Measurements from ENCODE around the gene ZNF624. TPM values are rescaled to one million over a fixed set of nuclear protein-coding genes. Genes with fewer than 3 reads are reported as not detected.

The ZNF624 gene
- polyA plus RNA-seq, 1 donor (not counting 4 experiments of a cell fraction or from before 2014, with no cell fraction given): 2.1 TPM

- no peak for DNase-seq (ENCODE audit: low read depth, low spot score)
- peak; percentile 91 for FAIRE-seq
Observed at GRCh38 chr17:16662936-16663335, 9.3 kb upstream of the ZNF624 start.

GRCh38 chr17:16661217-16661616 lies 7.6 kb upstream of the ZNF624 start:
- TF ChIP-seq EZH2 (IDR thresholded peaks at IDR 0.05; ENCODE audit: low read length): no peak
- TF ChIP-seq CTCF (optimal IDR thresholded peaks at IDR 0.05 in 1 of 3, IDR thresholded peaks at IDR 0.05 in 1 of 3, conservative IDR thresholded peaks at IDR 0.05 in 1 of 3; ENCODE audit: extremely low read depth in 1 of 3, insufficient read depth in 2 of 3, low read length in 3 of 3): no peak
- no peak for FAIRE-seq
- H3K27ac ChIP-seq (ENCODE audit: control insufficient read depth, insufficient read depth, low read length): no peak overlapping the region

More at GRCh38 chr17:16662936-16663335, 9.3 kb upstream of the ZNF624 start:
- dilution Hi-C loops (cut with MboI; ENCODE audit: extremely low pct_ligation_motif_present, low sequenced_read_pairs): no loop called here
- TF ChIP-seq EZH2 (IDR thresholded peaks at IDR 0.05; ENCODE audit: low read length) (no peak), CTCF (optimal IDR thresholded peaks at IDR 0.05 in 1 of 3, IDR thresholded peaks at IDR 0.05 in 1 of 3, conservative IDR thresholded peaks at IDR 0.05 in 1 of 3; ENCODE audit: extremely low read depth in 1 of 3, insufficient read depth in 2 of 3, low read length in 3 of 3) (no peak)
- H3K4me1 ChIP-seq (ENCODE audit: control insufficient read depth, extremely low read depth, insufficient read depth, low read length): peaks cover 16% of the 10 kb centered on the region
- no peaks in the 10 kb centered on the region for H3K9me1 ChIP-seq (ENCODE audit: control insufficient read depth, extremely low read depth, insufficient read depth, low read length)
- H3K9ac ChIP-seq (ENCODE audit: control insufficient read depth, extremely low read depth, insufficient read depth, low read length): no peak overlapping the region
- H3K36me3 ChIP-seq (ENCODE audit: control insufficient read depth in 2 of 2, extremely low read depth in 1 of 2, insufficient read depth in 2 of 2, low read length in 2 of 2): no peaks in the 10 kb centered on the region
- peak overlapping the region; percentile 54 for H3K4me2 ChIP-seq (ENCODE audit: control insufficient read depth, extremely low read depth, insufficient read depth, low read depth, low read length)
- no peaks in the 10 kb centered on the region for H3K9me3 ChIP-seq (ENCODE audit: control insufficient read depth, low read depth, low read length)
- H4K20me1 ChIP-seq (ENCODE audit: control insufficient read depth, extremely low read depth, insufficient read depth, low read length): no peaks in the 10 kb centered on the region
- no peaks in the 10 kb centered on the region for H3K79me2 ChIP-seq (ENCODE audit: control insufficient read depth, insufficient read depth, low read length)
- H3K4me3 ChIP-seq (ENCODE audit: control insufficient read depth in 2 of 3, extremely low read depth in 1 of 3, insufficient read depth in 2 of 3, low read depth in 1 of 3, low read length in 3 of 3): no peak overlapping the region
- peaks cover 9% of the 10 kb centered on the region for H3K27me3 ChIP-seq (ENCODE audit: control insufficient read depth, extremely low read depth, insufficient read depth, low read length)
- H3K27ac ChIP-seq (ENCODE audit: control insufficient read depth, insufficient read depth, low read length): peak overlapping the region; percentile 8
- peak overlapping the region; percentile 63 for H2AFZ ChIP-seq (ENCODE audit: control insufficient read depth, low read length)

More at GRCh38 chr17:16661217-16661616, 7.6 kb upstream of the ZNF624 start:
- no peak overlapping the region for H3K4me2 ChIP-seq (ENCODE audit: control insufficient read depth, extremely low read depth, insufficient read depth, low read depth, low read length)
- no peaks in the 10 kb centered on the region for H3K27me3 ChIP-seq (ENCODE audit: control insufficient read depth, extremely low read depth, insufficient read depth, low read length)
- no peak for DNase-seq (ENCODE audit: low read depth, low spot score)
- no peaks in the 10 kb centered on the region for H3K9me1 ChIP-seq (ENCODE audit: control insufficient read depth, extremely low read depth, insufficient read depth, low read length)
- no peaks in the 10 kb centered on the region for H3K36me3 ChIP-seq (ENCODE audit: control insufficient read depth in 2 of 2, extremely low read depth in 1 of 2, insufficient read depth in 2 of 2, low read length in 2 of 2)
- no peak overlapping the region for H2AFZ ChIP-seq (ENCODE audit: control insufficient read depth, low read length)
- no peaks in the 10 kb centered on the region for H4K20me1 ChIP-seq (ENCODE audit: control insufficient read depth, extremely low read depth, insufficient read depth, low read length)
- no peak overlapping the region for H3K4me3 ChIP-seq (ENCODE audit: control insufficient read depth in 2 of 3, extremely low read depth in 1 of 3, insufficient read depth in 2 of 3, low read depth in 1 of 3, low read length in 3 of 3)
- dilution Hi-C loops (cut with MboI; ENCODE audit: extremely low pct_ligation_motif_present, low sequenced_read_pairs): no loop called here
- H3K79me2 ChIP-seq (ENCODE audit: control insufficient read depth, insufficient read depth, low read length): no peaks in the 10 kb centered on the region
- no peak overlapping the region for H3K9ac ChIP-seq (ENCODE audit: control insufficient read depth, extremely low read depth, insufficient read depth, low read length)
- H3K9me3 ChIP-seq (ENCODE audit: control insufficient read depth, low read depth, low read length): no peaks in the 10 kb centered on the region
- H3K4me1 ChIP-seq (ENCODE audit: control insufficient read depth, extremely low read depth, insufficient read depth, low read length): peaks cover 16% of the 10 kb centered on the region
